ENCODE results near the gene ZNF232. TPM values are rescaled to one million over a fixed set of nuclear protein-coding genes. Genes with fewer than 3 reads are reported as not detected.
"Not testable (repeated sequence)": the region's sequence is repeated elsewhere in the genome, so short reads cannot be mapped to it uniquely, and the experiment has no call there.

Gene ZNF232
- total RNA-seq, 1 donor from 2014 or later: 14.3 TPM

GRCh38 chr17:5129770-5130169 is 18.1 kb upstream of the ZNF232 start:
- not testable (repeated sequence) for DNase-seq

- no peak for DNase-seq
Observed at GRCh38 chr17:5128905-5129535, 17.3 kb upstream of the ZNF232 start.

- DNase-seq: not testable (repeated sequence)
Observed at GRCh38 chr17:5128387-5128786, 16.7 kb upstream of the ZNF232 start.

GRCh38 chr17:5127910-5128309 is 16.2 kb upstream of the ZNF232 start:
- no peak for DNase-seq

- DNase-seq: no peak
Observed at GRCh38 chr17:5126719-5127488, 15.2 kb upstream of the ZNF232 start.

GRCh38 chr17:5124896-5125295 is 13.2 kb upstream of the ZNF232 start:
- DNase-seq: not testable (repeated sequence)

- not testable (repeated sequence) for DNase-seq
Observed at GRCh38 chr17:5124125-5124760, 12.6 kb upstream of the ZNF232 start.

- no peak for DNase-seq
Observed at GRCh38 chr17:5123343-5124124, 11.9 kb upstream of the ZNF232 start.

GRCh38 chr17:5122586-5123342 is 11.1 kb upstream of the ZNF232 start:
- no peak for DNase-seq

GRCh38 chr17:5122056-5122455 is 10.4 kb upstream of the ZNF232 start:
- not testable (repeated sequence) for DNase-seq

- DNase-seq: no peak
Observed at GRCh38 chr17:5121186-5121841, 9.6 kb upstream of the ZNF232 start.

- DNase-seq: not testable (repeated sequence)
Observed at GRCh38 chr17:5120436-5121185, 8.9 kb upstream of the ZNF232 start.

GRCh38 chr17:5120036-5120435 is 8.4 kb upstream of the ZNF232 start:
- DNase-seq: no peak

- no peak for DNase-seq
Observed at GRCh38 chr17:5118219-5118618, 6.5 kb upstream of the ZNF232 start.

GRCh38 chr17:5115673-5116651 is 4.3 kb upstream of the ZNF232 start, which contains the start of gene USP6:
Gene USP6 (plus strand): TSS chr17:5116032. CDS start chr17:5130368, 14,336 bp downstream.
- no peak for DNase-seq

GRCh38 chr17:5110816-5111215 is 862 bp downstream of the ZNF232 start:
- no peak for DNase-seq

- no peak for DNase-seq
Observed at GRCh38 chr17:5100832-5101231, 10.8 kb downstream of the ZNF232 start.

- DNase-seq: no peak
Observed at GRCh38 chr17:5099271-5099670, 12.4 kb downstream of the ZNF232 start.

All from occipital lobe (tissue), 2 donors.